DND-41 (cell line): Measurements from ENCODE around the gene ZGPAT.

ENCODE experiments used
- CTCF ChIP-seq: IDR thresholded peaks from 2 replicates; pipeline ENCODE4 v1.5.1; 2012; ENCODE audit warnings: borderline replicate concordance, low read length, moderate library complexity, mild to moderate bottlenecking; ENCODE audit not compliant: poor library complexity, severe bottlenecking; ENCODE audit errors: extremely low read depth
- EZH2 ChIP-seq: IDR thresholded peaks from 3 replicates; pipeline ENCODE4 v1.6.1; 2012; ENCODE audit warnings: borderline replicate concordance, low read depth, mild to moderate bottlenecking, moderate library complexity, low read length, inconsistent platforms; ENCODE audit not compliant: severe bottlenecking

GRCh38 chr20:63772781-63773518 lies 65.1 kb downstream of the ZGPAT start:
- TF ChIP-seq CTCF (no peak), EZH2 (no peak)
